GM18508 (cell line): ENCODE data around the gene VKORC1.
"Not testable (repeated sequence)": the region's sequence is repeated elsewhere in the genome, so short reads cannot be mapped to it uniquely, and the experiment has no call there.

Experiments
- ATAC-seq: cut with Tn5 transposase; IDR thresholded peaks from one replicate; pipeline ENCODE4 v1.9.1; 2021; ENCODE audit warnings: moderate number of reproducible peaks; ENCODE audit not compliant: insufficient read depth, unreplicated experiment

VKORC1 gene

GRCh38 chr16:31094424-31095120 lies at the start of gene VKORC1:
TSS of gene VKORC1 (minus strand) at chr16:31094797. CDS start at chr16:31094729, 68 bp downstream.
- peak; percentile 63 for ATAC-seq

DNA sequence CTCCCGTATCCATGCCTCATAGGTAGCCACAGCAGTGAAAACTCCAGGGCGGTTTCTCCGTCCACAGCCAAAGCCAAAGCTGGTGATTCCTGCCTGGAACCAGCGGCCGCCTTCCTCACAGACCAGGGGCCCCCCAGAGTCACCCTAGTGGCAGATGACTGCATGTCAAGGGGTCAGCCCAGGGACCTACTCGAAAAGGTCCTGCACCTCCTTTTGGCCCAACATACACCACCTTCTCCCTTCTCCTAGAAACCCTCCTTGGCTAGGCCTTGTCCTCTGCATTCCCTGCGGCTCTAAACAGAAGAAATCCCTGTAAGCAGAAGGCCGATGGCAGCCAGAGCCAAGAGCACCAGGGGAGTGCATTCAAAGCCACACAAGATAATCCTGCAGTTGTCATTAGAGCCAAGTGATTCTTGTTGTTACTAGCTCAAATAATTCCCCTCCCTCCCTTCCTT lies 49.1 kb upstream of the VKORC1 start:
- ATAC-seq, result no peak

DNA sequence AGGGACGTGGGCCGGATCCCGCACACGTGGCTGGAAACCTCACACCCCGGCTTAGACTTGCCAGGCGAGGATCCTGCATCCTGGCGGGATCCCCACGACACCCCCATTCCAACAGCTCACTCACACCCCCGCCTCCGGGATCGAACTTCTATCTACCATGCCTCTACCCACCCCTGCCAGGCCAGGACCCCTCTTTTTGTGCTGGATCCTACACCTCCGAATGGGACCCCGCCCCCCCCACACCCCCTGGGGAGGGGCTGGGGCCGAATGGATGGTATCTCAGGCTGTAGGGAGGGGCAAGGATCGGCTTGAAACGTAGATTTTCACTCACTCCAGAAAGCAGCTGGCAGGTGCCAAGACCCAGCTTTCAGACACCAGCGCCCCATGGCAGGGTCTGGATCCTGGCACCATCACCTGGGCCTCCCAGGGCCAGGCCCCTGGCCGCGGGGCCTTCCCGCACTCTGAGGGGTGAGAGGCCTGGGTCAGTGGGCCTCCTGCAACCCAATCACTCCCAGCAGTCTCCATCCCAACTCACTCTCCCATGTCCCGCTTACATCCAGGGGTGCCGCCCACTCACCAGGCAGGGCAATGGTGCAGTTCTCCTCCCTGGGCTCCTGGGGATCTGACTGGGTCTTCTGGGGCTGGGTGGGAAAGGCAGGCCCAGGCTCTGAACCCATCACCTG lies 48.6 kb upstream of the VKORC1 start:
- no peak for ATAC-seq

DNA sequence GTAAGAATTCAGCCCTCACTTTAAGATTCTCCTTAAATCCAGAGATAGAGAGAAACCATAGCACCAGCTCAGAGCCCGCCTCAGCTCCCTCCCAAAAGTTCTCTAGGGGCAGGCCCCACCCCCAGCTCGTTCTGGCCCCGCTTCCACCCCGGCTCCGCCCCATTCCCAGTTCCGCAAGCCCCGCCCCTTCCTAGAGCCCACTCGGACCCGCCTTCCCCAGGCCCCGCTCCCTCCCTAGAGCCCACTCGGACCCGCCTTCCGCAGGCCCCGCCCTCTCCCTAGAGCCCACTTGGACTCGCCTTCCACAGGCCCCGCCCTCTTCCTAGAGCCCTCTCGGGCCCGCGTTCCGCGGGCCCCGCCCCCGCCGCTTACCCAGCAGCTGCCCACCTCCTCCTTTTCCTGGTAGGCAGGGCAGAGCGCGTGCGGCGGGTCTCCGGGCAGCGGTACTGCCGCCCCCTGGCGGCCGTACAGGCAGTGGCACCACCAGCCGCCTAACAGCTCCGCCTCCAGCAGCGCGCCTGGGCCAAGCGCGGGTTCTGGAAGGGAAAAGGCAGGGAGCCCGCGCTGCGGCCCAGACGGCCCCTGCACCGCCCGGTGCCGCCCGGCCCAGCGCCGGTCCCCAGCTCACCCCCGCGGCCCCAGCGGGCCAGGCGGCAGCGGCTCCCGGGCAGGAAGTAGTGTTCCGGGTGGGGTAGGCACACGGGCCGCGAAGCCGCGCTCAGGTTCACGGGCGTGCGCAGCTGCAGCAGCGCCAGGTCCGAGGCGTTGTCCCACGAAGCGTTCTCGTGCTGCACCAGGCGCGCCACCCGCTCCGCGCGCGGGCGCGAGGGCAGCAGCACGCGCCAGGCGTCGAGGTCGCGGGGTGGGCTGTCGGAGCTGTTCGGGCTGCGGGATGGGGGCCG lies 47.8 kb upstream of the VKORC1 start:
- ATAC-seq, result peak; percentile 58

DNA sequence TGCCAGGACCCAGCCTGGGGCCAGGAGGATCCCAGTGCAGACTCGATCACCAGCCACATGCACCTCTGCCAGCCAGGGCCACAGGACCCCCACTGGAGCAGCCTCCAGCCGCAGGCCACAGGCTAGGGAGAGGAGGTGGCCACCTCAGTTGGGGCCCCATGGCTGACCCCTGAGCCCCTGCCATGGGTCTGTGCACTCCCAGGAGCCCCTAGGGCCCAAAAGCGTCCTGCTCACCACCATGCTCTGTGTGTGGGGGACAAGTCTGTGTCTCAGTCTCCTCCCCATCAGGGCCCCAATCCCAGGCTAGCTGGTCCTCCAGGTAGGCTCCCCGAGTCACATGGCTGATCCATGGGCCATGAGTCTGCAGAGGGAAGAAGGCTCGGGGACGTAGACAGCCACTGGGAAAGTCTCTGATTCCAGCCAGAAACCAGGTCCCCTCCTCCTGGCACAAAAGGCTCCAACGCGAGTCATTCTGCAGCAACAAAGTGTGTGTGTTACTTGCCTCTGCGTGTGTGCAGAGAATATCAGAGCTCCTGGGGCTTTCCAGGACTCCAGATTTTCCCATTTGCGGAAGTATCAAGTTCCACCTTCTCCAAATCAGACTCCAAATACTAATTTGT lies 47.0 kb upstream of the VKORC1 start:
- ATAC-seq, result no peak

DNA sequence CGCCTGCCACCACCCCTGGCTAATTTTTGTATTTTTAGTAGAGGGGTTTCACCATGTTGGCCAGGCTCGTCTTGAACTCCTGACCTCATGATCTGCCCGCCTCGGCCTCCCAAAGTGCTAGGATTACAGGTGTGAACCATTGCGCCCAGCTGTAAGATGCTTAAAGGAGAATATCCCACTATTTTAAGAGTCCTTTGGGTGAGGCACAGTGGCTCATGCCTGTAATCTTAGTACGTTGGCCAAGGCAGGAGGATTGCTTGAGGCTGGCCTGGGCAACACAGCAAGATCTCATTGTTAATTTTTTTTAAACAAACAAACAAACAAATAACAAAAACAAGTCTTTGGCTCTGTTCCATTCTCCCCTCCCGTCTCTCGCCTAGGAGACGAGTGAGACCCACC lies 46.5 kb upstream of the VKORC1 start:
- not testable (repeated sequence) for ATAC-seq

- no peak for ATAC-seq
These were observed 44.3 kb upstream of the VKORC1 start for GRCh38 chr16:31138621-31139578.

- not testable (repeated sequence) for ATAC-seq
These were observed 42.4 kb upstream of the VKORC1 start for GRCh38 chr16:31136822-31137499.

DNA sequence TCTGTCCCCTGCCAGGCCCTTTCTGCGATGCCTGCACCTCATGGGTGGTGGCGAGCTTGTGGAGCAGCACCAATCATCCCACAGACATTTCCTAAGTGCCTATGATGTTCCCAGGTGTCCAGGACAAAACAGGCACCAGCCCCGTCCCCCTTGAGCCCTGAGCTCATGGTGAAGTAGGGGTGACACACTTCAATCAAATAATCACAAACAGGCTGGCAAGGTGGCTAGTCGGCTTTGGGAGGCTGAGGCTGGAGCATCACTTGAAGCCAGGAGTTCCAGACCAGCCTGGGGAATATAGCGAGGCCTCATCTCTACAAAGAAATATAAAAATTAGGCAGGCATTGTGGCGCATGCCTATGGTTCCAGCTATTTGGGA lies 41.7 kb upstream of the VKORC1 start:
- ATAC-seq, result no peak

- ATAC-seq, result no peak
These were observed 41.1 kb upstream of the VKORC1 start, which contains the start of gene PRSS8 for GRCh38 chr16:31135535-31136286. TSS of gene PRSS8 (minus strand) at chr16:31135727. CDS start at chr16:31135498, 229 bp downstream.

GRCh38 chr16:31134625-31135534 lies 40.3 kb upstream of the VKORC1 start:
- ATAC-seq, result no peak

DNA sequence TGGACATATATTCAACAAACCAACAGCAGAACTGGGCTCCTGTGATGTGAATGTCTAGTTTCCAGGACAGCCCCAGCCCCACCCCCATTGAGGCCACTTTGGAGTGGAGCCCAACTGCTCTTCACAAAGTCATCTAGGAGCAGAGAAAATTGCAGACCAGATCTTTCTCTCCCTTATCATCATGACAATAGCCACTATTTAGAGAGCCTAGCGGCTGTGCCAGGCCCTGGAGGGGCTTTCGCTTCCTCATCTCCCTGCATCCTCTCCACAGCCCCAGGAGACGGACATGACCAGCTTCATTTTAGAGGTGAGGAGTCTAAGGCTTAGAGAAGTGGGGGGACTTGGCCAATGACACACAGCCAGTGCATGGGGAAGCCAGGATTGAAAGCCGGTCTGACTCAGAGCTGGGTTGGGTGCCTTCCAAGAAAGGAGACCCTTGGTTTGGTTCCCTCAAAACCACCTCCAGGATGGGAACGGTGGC lies 39.5 kb upstream of the VKORC1 start:
- no peak for ATAC-seq

GRCh38 chr16:31133046-31133501 lies 38.5 kb upstream of the VKORC1 start:
- no peak for ATAC-seq

DNA sequence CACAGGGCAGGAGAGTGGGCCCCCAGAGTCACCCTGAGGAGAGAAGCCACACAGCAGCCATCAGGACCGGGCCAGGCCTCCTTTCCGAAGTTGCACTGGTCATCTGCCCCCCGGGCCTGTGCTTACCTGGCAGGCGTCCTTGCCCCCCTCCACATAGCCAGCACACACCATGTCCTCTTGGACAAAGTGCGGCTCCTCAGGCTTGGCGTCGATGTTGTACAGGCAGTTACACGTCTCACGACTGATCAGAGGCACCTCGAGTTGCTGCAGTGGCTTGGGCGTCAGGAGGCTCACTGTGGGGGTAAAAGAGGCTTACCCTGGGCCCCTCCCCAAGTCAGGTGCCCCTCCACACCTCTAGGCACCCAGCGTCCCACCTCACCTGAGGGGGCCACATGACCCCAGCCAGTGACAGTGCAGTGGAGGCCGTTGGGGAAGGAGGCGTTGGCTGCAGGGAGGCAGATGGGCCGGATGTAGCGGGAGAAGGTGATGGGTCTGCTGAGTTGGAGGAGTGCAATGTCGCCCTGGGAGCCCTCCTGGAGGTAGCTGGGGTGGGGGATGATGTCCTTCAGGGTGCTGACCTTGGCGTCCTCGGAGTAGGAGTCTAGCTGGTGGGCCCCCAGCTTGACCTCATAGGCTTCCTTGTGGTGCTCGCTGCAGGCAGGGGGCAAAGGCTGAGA lies 37.8 kb upstream of the VKORC1 start:
- ATAC-seq, result no peak

DNA sequence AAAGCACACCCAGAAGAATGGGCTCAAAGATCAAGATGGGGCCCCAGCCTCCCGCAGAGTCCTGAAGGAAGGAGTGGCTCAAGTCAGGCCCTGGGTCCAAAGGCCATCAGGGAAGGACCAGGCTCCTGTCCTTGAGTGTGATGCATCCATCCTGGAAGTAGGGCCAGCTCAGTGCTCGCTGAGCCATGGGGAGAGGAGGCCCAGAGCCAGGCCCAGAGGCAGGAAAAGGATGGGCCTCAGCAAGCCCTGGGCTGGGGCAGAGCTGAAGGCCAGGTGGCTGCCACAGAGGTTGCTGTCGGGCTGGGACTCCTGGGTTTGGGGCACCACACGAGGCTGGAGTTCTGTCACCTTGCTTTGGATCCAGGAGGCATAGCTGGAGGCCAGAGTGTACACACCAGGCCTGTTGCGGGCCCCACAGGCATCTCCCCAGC lies 37.3 kb upstream of the VKORC1 start:
- no peak for ATAC-seq

DNA sequence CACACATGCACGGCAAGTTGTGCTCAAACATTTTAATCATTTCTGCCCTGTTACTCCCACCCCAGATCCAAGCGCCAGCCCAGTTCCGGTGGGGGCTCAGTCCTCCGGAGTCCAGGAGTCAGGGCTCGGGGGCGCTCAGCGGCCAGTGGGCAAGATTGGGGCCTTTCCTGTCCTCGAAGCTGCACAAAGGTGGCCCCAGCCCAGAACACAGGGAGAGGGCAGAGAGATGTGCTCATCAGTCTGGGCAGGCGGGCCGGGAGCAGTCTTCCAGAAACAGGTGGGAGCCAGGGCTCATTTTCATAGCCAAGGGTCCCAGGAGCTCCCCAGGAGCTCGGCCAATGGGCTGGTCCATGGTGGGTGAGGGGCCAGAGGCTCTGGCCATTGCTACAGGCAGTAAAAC lies 36.8 kb upstream of the VKORC1 start:
- no peak for ATAC-seq
